Measurements from ENCODE around the gene TRPM5.

The TRPM5 gene

DNA sequence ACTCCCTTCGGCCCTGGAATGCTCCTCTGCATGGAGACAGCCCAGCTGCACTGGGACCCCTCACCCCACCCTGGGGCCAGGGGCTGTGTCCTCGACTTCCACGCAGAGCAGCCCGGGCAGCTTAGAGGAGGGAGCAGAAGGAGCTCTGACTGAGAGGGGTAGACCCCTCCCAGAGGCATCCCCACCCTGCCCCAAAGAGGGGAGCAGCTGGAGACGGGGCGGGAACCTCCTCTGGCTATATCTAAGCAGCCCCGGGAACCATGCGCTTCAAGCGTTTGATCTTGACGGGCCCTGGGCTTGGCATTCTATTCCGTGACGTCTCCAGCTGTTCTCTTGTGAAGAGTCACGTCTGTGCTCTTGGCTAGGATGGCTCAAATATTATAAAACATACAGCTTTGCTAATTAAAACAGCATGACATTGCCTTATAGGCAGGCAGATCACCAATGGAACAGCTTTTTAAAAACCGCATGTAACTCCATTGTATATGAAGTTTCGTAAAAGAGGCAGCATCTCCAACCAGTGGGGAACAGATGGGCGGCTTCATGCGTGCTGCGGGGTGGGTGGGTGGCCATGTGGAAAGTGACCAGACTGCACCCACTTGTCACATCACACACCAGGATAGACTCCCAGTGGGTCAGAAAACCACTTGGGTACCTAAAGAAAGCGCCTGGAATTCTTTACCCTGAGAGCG lies 8.2 kb upstream of the TRPM5 start:
- no peak for DNase-seq (ENCODE audit: low read depth)

DNA sequence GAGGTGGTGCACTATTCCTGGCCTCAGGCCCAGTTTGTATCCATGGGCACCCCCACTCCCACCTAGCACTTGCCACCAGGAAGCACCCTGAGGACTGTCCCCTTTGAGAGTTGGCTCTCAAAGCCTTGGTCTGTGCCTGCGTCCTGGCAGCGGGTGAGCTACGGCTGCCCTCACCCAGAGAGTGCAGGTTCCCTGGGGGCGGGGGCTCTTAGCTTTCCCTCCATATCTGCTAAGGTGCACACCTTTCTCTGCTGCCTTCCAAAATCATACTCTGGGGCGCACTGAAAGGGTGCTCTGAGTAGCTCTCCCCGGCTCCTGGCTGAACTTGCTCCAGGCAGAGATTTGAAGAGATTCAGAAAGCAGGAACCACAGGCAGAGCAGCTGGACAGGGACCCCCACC lies 7.6 kb upstream of the TRPM5 start:
- no peak for DNase-seq (ENCODE audit: low read depth)

DNA sequence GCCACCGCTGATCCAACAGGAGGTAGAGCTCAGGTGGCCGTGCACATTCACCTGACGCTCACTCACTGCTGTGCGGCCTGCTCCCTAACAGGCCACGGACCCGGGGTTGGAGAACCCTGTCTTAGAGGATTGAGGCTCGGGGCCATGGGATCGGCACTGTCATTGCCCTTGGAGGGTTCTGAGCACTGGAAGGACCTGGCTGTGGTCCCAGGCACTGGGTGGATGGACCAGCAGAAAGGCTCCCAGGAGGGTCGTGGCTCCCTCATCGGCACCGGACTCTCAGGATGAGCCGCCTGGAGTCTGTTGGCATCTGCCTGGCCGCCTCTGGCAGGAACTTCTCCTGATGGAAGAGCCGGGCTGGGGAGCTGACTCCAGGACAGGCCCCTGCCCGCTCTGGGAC lies 7.0 kb upstream of the TRPM5 start:
- DNase-seq (ENCODE audit: low read depth): no peak

DNA sequence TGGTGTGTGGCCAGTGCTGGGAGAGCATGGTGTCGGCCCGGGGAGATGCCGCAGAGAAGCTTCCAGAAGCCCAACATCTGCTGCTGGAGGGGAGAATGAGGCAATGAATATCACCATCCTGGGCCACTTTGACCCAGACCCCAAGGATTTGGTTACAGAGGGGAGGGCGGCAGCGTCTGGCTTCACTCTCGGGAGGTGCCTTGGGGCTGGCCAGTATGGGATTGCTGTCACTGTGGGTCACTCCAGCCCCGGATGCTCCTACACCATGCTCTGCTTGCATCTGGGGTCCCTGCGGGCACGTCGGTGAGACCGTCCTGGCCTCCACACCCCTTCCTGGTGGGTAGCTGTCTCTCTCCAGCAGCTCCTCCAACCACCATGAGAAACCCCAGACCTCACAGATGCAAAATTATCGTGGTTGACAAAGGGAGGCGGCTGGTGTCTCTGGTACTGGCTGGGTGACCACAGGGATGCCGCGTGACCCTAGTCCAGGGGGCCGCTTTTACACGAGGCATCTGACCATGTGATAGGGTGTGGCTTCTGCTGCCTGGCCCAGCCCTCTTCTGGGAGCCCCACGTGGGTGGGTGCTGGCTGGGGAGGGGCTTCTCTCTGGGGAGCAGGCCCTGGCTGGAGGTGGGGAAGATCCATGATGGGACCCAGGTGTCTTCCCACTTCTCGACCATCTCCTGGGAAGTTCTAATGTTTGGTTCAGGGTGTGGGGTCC lies 6.2 kb upstream of the TRPM5 start:
- no peak for DNase-seq (ENCODE audit: low read depth)

DNA sequence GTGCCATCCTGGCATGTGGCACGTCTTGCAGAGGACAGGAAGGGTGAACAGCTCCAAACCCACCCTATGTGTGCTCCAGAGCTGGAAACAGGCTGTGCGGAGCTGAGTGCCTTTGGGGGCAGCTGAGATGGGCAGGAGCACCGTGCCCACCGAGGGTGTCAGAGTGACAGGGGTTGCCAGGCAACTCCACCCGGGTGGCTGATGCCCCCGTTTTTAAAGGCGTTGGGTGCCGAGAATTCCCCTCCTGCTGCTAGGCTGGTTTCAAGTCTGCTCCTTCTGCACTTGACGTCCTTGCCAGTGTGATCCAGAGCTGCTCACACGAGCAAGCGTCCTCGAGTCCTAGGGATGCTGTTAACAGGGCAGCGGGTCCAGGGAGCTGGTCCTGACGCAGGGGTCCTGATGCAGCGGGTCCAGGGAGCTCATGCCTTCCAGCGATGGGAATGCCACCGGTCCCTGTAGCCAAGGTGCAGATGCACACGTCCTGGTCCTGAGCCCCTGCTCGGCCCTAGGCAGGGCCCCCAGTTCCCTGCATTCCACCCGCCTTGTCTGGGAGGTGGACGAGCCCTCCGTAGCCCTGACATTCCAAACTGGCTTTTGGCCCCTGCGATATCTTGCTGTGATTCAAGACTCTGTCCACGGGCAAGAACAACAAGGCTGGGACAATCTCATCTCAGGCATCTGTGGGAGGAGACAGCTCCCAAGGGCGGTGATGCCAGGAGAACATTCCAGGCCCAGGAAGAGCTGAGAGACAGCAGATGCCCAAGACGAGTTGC lies 5.4 kb upstream of the TRPM5 start:
- DNase-seq (ENCODE audit: low read depth): no peak

DNA sequence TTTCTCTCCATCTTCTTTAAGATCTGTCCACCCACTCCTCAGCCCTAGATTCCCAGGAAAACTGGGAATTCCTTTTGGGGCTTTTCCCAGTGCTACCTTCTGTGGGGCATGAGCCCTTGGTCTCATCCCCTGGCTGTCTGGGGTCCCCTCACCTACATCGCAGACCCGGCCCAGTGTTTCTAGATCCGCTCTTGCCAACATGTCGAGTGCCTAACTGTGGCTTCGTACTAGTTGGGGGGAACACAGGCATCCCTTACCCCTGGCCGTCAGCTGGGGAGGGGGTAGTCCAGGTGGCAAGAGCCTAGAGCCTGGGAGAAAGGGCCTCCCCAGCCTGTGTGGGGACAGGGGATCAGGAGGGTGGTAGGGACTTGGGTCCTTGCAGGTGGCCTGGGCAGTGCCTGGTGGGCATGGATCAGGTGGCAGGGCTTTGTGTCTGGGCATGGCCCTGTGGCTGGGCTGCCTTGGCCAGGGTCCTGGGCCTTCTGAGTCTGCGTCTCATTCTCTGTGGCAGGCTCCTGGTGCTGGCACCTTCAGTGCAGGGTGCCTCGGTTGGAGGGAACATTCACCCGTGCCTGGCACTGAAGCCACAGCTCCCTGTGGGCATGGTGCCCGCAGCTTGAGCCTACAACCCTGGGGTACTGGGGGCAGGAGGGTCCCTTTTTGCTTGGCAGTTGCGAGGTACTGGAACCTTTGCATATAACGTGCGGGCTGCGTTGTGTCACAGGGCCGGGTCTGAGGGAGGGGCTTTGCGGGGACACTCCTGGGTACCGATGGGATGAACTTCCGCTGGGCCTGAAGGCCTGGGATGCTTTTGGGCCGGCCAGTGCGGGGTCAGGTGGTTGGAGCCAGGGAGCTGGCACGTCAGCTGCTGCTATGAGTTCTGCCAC lies 4.6 kb upstream of the TRPM5 start:
- DNase-seq (ENCODE audit: low read depth): no peak

DNA sequence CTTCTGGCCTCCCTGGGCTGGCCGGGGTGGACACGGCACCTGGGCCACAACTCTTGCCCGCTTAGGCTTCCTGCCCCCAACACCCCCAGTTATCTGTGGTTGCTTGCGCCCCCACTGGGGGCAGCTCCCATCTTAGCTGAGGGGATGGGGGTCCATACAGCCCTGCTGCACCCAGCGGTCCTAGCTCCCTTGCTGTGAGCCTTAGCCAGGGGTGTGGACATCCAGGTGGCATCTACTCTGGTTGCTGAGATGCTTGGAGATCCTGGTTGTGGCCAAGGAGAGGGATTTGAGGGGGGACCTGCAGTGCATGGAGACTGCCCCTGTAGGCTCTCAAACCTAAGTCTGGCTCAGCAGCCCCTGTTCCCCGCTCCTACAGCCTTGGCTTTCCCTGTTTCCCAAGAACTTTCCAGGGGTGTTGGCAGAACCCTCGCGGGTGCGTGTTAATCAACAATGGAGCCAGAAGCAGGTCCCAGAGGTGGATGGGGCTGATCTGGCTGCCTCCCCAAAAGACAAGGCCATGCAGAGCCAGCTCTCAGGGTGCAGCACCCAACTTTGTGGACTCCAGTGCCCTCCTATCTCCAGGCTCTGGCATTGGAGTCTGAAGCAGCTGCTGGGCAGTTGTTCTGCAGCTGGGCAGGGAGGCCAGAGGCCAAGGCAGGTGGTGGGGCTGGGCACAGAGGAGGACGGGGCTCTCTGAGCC lies 3.8 kb upstream of the TRPM5 start:
- DNase-seq (ENCODE audit: low read depth): no peak

DNA sequence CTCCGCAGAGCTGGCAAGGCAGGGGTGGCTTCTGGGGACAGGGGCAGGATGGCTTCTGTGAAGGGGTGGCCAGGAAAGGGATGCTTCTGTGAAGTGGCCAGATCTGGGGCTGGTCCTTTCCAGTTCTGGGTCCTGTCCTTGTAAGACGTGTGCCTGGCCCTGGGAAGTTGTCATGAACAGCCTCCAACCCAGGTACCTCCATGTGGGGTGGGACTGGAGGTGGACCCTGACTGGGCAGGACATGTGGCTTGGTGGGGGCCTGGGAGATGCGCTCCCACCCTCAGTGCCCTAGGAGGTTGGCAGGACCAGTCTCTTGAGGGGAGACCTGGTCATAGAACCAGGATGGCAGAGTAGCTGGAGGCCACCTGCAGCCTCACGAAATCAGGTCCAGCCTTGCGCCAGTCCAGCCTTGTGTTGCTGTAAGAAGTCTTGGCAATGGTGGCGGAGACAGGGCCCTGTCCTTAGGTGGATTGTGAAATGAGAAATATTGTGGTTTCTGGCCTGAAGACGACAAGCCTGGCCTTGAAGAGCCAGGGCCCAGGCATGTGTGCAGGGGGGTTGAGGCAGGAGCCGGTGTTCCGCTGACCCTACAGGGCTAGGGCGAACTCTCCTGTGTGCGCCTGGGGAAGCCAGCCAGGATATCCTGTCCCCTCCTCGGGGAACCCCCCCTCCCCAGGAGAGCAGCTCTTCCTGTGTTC lies 3.1 kb upstream of the TRPM5 start:
- DNase-seq (ENCODE audit: low read depth): no peak

DNA sequence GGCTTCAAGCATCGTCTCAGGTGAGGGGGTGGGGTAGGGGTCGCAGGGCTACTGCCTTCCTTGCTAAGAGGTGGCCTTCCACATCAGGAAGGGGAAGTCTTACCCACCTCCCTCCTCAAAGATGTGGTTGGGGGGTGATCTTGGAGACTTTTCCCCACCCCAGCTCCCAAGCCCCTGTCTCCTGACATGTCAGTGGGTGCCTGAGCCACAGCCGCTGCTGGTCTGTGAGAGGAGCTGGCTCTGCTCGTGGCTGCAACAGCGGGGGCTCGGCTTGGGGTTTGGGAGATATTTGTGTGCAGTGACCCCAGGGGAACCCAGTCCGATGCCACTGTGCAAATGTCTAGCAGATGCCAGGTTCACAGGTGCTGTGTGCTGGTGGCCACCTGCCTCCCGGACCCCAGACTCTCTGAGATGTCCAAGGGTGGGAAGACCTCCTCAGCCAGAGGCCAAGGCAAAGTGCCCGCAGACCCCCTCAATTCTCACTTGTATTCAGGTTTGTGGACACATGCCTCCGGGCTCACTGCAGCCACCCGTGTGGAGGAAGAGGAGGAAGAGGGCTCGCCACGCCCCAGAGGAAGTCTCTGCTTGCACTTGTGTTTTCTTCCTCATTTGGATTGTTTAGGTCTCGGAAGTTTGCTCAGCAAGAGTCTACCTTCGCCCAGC lies 2.4 kb upstream of the TRPM5 start:
- DNase-seq (ENCODE audit: low read depth): no peak

DNA sequence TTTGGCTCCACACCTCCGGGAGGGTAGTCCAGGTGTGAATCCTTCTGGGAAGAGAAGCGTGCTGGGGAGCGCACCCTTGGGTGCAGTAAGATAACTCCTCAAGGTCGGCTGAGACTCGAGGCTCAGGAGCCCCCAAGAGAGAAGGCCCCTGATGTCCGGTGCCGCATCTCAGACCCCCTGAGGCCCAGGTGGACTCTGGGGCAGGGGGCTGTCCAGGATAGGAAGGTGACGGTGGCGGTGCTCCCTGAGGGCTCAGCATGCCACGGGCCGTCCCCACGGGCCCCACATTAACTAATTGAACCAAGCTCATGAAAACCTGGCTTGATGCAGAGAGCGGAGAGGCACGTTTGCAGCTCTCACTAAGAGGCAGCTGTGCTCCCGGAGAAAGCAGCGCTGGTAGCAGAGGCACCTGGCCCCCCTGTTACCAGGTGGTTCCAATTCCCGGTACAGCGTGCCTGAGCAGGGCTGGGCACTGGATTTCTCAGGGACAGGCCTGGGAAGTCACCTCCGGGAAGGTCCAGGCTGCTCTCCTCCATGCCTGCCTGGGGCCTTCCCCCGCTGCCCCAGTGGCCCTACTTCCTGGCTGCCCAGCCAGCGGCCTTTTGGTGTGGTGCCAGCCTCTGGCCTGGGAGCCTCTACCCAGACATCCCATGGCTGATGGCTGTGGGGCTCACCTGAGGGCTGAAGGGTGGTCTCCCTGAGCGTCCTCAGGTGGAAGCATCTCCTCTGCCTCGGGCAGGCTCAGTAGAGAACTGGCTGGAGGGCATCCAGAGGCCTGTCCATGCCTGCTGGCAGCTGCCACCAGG lies 1.6 kb upstream of the TRPM5 start:
- no peak for DNase-seq (ENCODE audit: low read depth)

DNA sequence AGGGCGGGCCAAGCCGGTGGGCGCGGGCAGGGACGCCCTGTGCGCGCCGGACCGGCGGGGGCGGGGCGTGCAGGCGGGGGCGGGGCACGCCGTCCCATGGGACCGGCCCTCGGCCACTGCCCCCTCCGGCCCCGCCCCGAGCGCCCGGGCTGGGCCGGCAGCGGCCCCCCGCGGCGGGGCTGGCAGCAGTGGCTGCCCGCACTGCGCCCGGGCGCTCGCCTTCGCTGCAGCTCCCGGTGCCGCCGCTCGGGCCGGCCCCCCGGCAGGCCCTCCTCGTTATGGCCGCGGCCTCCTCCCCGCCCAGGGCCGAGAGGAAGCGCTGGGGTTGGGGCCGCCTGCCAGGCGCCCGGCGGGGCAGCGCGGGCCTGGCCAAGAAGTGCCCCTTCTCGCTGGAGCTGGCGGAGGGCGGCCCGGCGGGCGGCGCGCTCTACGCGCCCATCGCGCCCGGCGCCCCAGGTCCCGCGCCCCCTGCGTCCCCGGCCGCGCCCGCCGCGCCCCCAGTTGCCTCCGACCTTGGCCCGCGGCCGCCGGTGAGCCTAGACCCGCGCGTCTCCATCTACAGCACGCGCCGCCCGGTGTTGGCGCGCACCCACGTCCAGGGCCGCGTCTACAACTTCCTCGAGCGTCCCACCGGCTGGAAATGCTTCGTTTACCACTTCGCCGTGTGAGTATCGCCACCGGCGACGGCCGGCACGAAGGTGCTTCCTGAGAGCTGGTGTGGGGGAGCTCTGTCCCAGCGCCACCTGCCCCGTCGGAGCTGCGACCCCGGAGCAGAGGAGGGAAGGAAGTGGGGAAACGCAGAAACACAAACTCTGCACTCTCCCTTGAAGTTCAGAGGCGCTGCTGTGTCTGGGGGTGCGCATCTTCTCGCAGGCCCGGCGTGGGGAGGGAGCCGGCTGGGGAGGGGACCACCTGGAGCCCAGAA lies 769 bp upstream of the TRPM5 start, which contains the start of gene KCNQ1:
Gene KCNQ1, plus strand, starts transcription at position 188 of the 925 bp plus-strand sequence. Its CDS starts 91 bp downstream, at position 279.
- DNase-seq (ENCODE audit: low read depth): no peak

DNA sequence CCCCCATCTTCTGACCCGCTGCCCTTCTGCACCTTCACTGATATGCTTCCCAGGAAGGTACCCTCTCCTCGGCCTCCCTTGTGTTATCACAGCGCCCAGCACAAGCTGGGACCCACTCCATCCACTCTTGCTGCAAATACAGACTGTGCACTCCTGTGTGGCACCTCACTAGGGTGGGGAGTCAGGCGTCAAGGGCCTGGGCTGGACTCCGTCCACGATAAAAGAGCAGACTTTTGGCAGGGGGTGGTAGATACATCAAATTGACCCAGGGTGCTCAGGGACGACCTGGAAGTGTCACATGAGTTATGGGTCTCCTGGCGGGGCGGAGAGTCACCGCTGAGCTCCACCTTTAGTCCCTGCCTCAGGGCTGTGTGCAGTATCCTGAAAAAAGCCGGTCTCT lies 908 bp downstream of the TRPM5 start:
- no peak for DNase-seq (ENCODE audit: low read depth)

DNA sequence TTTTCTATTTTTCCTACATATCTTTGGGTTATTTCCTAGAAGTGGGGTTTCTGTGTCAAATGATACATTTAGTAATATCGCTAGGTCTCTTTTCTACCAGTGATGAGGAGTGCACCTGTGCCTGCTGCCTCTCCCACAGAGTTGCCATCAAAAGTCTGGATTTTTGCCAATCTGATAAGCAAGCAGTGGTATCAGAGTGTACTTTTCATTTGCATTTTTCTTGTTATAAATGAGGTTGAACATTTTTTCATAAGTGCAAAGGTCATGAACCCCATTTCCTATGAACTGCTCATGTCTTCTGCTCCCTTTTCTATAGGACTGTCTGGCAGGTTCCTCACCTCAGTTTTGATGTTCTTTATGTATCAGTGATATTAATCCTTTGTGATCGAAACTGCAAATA lies 1.7 kb downstream of the TRPM5 start:
- no peak for DNase-seq (ENCODE audit: low read depth)

DNA sequence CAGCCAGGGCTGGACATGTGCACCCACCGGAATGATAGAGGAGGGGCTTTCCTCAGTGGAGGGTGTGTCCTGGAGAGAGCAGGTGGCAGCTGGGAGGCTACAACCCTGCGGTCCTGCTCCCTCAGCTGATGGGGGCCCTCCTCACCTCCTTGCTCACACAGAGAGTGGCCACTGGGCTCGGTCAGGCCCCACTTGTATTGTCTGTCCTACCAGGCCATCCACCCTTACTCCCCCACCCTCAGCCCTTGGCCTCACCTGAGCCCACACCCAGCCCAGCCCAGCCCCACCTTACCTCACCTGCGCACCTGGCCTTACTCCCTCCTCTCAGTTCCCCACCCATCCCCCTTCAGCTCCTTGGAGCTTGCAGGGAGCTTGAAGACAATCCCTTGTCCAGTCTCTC lies 3.1 kb downstream of the TRPM5 start:
- DNase-seq (ENCODE audit: low read depth): no peak

DNA sequence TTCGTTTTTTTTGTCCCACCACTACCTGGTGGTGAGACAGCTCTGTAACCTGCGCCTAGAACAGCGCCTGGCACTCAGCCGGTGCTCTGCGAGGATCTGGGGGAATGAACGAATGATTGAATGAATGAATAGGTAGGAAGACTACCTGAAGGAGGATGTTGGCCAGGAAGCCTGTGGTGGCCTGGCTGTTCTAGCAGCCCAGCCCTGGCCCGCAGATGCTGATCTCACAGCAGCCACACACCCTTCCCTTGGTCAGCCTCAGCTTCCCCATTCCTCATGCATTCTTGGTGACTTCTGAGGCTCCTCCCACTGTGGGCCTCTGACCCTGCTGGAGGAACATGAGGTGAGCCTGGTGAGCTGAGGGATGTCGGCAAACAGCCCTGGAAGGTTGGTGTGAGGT lies 3.7 kb downstream of the TRPM5 start:
- no peak for DNase-seq (ENCODE audit: low read depth)

DNA sequence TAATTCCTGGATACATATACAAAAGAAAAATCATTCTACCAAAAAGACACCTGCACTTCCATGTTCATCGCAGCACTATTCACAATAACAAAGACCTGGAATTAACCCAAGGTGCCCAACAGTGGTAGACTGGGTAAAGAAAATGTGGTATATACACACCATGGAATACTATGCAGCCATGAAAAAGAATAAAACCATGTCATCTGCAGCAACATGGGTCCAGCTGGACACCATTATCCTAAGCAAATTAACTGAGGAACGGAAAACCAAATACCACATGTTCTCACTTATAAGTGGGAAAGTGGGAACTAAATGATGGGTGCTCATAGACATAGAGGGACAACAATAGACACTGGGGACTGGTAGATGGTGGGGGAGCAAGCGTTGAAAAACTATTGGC lies 4.5 kb downstream of the TRPM5 start:
- DNase-seq (ENCODE audit: low read depth): no peak

DNA sequence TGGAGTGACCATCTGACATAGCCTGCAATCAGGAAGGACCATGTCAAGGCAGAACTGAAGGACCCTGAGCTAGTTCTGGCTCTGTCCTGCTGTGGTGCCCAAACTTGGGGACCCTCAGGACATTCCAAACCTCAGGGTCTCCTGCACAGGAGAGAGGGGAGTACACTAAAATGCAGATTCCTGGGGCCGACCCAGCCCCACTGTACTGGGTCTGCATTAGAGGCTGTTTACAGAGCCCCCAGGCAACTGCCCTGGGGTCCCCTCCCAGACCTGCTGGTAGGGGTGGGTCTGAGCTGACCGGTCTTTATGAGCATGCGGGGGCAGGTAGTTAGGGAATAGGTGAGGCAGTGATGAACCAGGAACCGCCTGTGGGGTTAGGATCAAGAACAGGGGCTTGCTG lies 6.8 kb downstream of the TRPM5 start:
- no peak for DNase-seq (ENCODE audit: low read depth)

DNA sequence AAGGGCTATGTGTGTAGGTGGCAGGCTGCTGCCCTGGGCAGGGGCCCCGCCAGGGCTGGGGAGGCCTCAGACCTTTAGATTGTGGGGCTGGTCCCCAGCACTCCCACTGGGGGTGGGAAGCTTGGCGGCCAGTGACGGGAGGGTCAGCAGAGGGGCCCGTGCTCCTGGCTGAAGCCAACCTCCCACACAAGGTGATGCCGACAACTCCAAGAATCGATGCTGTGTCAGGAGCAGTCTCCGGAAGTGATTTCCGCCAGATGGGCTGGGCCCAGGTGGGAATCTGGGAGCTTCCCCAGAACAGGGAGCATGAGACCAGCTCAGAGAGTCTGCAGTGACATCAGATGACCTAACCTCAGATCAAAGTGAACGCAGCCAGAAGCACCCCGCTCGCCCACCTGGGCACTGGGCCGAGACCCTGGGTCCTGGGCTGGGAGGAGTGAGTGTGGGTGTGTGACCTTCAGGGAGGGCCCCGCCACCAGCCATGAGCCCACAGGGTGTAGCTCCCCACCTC lies 7.7 kb downstream of the TRPM5 start:
- no peak for DNase-seq (ENCODE audit: low read depth)

Measured in stimulated activated CD8-positive, alpha-beta memory T cell treated with anti-CD3 and anti-CD28 coated beads, Interleukin-15, amount 100 ng/mL, for 24 hours (primary cell).